GM12874 (cell line): ENCODE data around the gene TRIM34.

Experiments used
- TF ChIP-seq, protein P1 (sequence below): IDR thresholded peaks from 2 replicates; pipeline ENCODE4 v1.5.1; 2011; ENCODE audit warnings: low read depth, mild to moderate bottlenecking, control low read depth, low read length, moderate library complexity; ENCODE audit not compliant: insufficient read depth

TRIM34 gene

DNA sequence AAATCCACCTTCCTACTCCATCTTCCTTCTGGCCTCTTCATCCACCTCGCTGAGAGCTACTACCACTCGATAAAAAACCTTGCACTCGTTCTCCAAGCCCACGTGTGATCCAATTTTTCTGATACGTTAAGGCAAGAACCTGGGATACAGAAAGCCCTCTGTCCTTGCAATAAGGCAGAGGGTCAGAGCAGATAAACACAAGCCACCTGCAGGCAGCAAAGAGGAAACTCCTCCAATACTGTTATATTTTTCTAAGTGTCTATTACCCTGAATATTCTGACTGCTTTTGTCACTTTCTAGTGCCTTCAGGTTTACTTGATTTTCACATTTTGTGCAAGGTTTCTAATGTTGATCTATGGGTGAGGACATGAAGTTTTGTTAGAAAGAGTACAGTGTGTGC, 33.5 kb downstream of the TRIM34 start:
- TF ChIP-seq, protein P1, sequence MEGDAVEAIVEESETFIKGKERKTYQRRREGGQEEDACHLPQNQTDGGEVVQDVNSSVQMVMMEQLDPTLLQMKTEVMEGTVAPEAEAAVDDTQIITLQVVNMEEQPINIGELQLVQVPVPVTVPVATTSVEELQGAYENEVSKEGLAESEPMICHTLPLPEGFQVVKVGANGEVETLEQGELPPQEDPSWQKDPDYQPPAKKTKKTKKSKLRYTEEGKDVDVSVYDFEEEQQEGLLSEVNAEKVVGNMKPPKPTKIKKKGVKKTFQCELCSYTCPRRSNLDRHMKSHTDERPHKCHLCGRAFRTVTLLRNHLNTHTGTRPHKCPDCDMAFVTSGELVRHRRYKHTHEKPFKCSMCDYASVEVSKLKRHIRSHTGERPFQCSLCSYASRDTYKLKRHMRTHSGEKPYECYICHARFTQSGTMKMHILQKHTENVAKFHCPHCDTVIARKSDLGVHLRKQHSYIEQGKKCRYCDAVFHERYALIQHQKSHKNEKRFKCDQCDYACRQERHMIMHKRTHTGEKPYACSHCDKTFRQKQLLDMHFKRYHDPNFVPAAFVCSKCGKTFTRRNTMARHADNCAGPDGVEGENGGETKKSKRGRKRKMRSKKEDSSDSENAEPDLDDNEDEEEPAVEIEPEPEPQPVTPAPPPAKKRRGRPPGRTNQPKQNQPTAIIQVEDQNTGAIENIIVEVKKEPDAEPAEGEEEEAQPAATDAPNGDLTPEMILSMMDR = no peak

DNA sequence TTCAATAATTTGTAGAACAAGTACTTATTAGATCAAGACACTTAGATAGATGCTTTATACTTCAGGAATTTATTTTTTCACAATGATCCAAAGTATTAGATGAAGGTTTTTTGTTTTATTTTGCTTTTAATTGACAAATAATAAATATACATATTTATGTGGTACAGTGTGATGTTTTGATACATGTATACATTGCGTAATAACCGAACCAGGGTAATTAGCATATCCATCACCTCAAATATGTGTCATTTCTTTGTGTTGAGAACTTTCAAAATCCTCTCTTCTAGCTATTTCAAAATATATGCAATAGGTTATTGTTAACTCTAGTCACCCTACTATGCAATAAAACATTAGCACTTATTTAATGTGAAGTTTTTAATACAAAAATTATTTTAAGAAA, 38.7 kb downstream of the TRIM34 start:
- TF ChIP-seq, protein P1 = no peak

DNA sequence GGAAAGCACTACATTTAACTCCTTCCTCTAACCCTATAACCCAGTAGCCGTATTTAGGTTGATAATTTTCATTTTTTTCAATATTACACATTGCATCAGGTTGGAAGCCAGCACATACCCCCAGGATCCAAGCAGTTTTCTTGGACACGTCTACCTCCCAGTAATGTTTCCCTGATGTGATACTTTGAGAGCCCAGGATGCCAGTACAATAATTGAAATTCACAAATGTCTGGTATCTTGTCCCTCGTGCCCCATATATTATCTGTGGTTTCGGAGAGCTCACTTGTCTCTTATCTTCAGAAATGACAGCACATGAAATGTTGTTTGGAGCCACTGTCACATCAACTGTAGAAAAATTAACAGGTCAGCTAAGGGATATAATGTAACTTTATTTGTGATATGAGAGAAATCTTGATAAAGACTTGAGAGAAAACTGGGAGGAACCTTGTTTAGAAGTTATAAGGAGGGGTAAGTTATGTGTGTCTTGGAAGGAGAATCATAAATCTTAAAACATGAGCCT, 40.3 kb downstream of the TRIM34 start:
- TF ChIP-seq, protein P1 = no peak

DNA sequence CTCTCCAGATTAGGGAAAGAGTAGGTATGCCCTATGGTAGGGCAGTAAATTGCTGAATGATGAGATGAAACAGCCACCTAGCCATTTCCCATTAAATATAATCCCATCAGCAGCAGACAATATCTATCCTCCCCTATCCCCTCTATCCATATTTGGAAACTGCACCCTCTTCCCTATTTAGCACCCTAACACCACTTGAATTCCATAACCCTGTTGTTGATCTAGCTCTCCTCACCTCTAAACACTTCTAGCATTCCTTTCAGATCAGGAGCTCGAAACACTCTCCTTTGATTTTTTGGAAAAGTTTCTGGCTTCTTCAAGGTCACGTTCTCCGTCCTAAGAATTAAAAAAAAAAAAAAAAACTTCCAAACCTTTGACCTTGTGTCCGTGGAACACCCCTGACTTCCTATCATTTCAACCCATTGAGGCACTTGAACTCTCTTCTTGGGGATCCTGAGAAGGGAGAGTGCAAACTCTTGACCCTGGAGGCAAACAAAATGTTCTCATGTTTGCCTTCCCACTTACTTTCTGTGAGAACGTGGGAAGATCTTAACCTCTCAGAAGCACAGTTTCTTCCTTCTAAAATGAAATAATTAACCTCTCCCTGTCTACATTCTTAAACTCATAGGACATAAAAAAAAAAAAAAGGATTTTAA, 41.1 kb downstream of the TRIM34 start:
- TF ChIP-seq, protein P1 = no peak

DNA sequence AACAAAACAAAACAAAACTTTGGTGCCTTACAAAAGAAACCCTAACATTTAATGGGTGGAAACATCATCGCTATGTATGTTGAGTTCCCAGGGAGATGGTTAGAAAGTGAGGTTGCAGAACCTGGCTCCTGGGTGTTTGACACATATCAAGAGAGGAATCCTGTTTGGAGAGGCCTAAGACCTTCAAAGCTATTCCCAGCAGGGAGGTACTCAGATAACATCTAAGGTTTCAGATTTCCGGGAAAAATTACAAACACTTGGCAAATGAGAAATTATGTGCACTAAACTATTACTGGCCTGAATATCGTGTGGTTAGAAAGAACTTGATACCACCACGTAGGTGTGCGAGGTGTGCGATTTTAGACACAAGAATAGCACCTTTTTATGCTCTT, 41.6 kb downstream of the TRIM34 start:
- TF ChIP-seq, protein P1 = no peak

DNA sequence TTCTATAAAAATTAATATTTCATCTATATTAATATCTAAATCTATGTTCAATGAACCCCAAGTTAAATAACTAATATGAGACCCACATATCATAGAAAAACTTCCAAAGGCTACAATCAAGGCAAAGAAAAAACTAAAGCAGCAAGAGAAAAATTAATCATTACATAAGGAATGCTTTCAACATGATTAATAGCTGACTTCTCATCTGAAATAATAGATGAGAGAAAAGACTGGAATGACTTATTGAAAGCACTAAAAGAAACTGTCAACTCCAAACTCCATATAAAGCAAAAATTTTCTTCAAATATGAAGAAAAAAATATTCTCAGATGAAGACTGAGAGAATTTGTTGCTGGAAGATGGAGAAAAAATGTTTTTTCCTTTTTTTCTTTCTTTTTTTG, 47.0 kb downstream of the TRIM34 start:
- TF ChIP-seq, protein P1 = no peak

DNA sequence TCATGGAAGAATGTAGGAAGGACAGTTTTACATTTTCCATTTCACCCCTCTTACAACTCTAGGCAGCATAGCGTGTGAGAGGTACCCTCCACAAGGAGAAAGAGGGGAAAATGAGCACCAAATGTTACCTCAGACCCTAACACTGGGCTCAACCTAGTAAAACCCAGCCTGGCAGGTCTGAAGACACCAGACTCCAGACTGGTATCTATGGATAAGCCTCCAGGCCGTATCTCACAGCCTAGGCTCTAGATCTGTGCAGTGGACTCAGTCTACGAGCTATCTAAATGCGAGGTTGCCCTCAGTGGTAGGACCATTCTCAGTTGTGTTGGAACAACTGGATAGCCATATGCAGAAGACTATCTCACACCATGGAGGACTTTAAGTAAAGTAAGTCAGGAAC, 49.6 kb downstream of the TRIM34 start:
- TF ChIP-seq, protein P1 = no peak

DNA sequence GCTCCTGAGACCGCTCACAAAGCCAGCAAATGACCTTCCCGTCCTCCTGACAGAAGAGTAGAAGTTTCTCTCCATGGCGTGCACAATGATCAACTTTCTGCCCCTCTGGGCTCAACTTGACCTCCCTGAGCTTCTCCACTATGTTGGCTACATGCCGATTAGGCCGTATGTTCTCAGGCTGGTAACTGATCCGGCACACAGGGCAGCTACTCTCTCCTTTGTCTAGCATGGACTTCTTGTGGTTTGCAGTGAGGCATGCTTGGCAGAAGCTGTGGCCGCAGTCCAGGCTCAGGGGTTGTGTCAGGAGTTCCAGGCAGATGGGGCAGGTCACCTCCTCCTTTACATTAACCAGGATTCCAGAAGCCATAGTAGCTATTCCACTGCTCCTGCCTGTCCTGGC, 55.0 kb downstream of the TRIM34 start:
- TF ChIP-seq, protein P1 = no peak
